D341Med (cell line): Measurements from ENCODE around the gene C2orf92.
A peak's percentile ranks its signal among the peaks of the same experiment; 100 is the strongest.
"Not testable (repeated sequence)": the region's sequence is repeated elsewhere in the genome, so short reads cannot be mapped to it uniquely, and the experiment has no call there.

Source experiments
- DNase-seq: peaks from one replicate; pipeline ENCODE4 v3.0.0; 2012; ENCODE audit warnings: low spot score

Gene C2orf92

DNA sequence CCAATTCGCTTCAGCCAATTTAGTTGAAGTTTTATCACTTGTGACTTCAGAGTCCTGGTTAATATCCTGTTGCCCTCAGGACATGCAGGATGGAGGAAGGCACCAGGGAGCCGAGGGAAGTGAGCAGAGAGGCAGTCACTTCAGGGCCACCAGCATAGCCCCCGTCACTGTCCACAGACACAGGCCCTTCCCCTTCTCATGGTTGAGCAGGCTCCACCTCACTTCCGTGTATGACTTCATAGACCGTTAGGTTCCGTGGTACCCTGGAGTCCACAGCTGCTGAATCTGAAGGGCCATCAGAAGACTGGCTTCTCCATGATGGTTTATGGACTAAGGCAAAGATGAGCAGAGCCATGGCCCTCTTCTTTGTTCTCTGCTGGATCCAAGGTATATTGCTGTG lies at the start of gene C2orf92:
Gene C2orf92 (plus strand): TSS at position 266 of the 400 bp plus-strand sequence. CDS start 76 bp downstream, at position 342.
- no peak for DNase-seq

DNA sequence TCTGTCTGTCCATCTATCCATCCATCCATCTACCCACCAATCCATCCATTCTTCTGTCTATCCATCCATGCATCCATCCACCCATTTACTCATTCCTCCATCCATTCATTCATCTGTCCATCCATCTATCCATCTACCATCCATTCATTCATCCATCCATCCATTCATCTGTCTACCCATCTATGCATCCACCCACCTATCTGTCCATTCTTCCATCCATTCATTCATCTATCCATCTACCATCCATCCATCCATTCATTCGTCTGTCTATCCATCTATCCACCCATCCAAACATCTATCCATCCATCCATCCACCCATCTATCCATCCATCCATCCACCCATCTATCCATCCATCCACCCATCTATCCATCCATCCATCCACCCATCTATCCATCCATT lies 49.0 kb upstream of the C2orf92 start:
- not testable (repeated sequence) for DNase-seq

DNA sequence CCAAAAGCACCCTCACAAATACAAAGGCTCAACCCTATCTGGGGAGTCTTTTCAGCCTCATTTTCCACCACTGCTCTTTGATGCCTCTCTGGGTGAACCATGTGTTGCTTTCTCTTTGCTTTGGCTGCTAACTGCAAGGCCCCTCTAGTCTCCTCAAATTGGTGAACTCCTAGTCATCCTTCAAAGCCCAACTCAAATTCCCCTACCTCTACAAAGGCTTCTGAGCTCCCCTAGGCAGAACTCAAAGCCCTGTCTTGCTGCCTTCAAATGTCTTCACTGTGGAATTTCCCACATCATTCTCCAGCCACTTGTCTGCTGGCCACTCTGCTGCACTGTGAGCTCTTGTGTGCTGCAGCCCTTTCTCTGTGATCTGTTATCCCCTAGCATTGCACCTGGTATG lies 46.5 kb upstream of the C2orf92 start:
- DNase-seq: not testable (repeated sequence)

DNA sequence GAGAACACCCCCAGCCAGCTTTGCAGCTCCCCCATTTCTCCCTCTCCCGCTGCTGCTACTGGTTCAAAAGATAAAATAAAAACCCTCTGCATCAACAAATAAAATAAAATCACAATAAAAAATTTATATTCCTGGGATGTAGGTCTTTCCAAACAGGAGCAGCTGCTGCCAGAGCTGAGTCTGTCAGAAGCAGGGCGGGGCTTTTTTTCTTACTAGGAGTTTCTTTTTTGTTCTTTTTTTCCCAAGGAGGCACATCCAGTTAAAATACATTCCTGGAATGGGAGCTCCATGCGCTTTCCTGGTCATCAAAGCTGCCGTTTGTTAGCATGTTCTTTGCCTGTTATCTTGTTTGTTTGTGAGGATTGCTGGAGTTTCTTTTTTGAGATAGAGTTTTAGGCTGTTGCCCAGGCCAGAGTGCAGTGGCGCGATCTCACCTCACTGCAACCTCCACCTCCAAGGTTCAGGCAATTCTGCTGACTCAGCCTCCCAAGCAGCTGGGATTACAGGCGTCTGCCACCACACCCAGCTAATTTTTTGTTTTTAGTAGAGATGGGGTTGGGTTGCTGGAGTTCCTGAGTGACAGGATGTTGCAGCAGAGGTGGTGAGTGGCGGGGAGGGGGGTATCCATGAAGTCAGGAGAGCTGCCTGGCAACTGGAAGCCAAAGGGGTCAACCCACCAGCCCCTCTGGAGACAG lies 44.0 kb upstream of the C2orf92 start:
- DNase-seq: not testable (repeated sequence)

DNA sequence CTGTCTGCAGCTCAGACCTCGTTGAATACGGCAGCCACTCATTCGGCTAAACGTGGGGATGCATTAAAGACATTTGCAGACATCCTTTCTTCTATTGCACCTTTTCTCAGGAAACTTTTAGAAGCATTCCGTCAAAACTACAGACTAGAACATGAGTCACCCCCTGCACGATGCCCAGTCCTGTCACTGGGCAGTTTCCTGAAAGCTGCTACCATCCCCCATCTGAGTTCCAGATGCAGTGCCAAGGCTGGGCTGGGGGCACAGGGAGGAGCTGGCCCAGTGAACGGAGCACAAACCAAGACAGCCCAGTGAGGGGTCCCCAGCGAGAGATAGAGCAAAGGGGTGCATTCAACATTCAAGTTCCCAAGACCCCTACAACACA lies 43.5 kb upstream of the C2orf92 start:
- not testable (repeated sequence) for DNase-seq

DNA sequence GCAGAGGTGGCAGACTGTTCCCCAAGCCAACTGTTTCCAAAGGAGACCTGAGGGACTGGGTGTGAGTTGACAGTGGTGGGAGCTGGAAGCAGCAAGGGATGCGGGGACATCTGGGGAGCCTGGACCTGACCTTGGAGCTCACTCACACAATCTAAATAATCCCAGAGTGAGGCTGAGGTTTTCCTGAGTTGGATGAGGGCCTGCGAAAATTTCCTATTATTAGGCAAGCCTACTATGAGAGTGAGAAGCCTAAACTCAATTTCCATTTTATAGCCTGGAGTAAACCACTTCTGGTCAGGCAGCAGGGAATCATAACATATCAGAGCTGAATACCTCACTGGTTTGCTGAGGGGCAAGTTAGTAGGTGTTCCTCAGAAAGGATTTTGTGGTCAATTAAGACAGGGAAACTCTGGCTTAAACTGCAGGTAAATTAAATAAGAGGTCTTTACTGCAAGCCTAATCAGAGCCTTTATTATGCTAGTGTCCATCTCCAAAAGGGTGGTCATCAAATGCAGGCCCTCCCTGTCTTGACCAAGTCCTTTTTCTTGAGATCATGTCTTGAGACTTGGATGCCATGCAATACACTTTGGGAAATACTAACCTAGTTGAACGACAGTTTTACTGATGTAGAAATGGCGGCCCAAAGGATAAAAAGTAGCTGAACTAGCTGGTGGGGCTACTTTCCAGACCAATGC lies 25.3 kb upstream of the C2orf92 start:
- no peak for DNase-seq

DNA sequence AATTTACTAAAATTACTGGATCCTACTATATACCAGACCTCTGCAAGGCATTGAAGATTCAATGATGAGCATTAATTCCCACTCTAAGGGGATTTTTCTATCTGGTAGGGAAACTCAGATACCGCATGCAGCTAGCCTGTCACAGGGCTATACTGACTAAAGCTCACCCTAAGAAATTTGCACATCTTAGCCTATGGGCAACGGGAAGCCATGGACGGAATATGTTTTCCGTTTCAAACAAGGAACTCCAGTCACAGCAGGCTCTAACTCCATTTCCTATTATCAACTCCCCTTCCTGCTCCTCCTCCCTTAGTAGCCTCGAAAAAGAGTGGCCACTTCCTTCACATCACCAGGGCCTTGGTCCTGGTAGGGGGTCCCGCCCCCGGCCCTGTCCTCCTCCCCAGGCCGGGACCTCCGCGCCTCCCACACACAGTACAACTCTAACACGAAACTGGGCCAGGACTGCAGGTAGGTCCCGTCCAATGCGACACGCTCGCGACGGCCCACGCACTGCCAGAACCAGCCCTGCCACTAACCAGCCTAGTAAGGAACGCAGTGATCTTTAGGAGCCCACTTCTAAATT lies 24.3 kb upstream of the C2orf92 start:
- DNase-seq: no peak

DNA sequence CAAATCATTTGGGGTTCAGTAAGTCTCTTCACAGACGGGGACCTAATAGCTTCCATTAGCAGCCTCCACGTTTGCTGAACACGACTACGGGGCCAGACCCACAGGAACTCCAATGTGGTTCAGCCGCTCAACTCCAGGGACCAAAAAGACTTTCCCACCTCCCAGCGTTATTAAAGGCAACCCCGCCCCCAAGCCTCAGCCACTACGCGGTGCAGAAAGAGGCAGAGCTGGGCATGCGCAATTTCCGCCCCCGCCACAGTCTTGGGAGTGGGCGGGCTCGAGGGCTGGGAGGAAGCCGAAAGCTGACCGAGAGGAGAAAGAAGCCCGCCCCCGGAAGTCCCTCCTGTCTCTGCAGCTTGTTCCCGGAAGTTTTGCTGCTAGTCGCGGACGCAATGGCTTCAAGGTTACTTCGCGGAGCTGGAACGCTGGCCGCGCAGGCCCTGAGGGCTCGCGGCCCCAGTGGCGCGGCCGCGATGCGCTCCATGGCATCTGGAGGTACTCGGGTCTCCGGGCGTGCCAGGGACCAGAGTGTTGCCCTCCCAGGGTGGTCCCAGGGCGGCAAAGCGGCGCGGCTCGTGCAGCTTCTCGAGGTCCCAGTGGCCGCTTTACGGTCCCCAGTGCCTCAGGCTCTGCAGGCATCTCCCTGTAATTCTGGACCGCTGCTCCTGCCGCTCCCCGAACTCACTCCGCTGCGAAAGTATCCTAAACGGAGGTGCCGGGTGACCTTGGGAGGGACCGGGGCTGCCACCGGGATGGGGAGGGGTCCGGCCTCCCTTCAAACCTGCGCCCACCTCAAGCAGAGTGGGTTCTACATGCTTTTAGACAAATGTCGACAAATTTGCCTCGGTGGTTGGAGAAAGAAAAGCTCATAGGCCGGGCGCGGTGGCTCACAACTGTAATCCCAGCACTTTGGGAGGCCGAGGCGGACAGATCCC lies 23.6 kb upstream of the C2orf92 start, which contains the start of gene COX5B:
Gene COX5B (plus strand): TSS at position 368 of the 935 bp plus-strand sequence. CDS start 25 bp downstream, at position 393.
- peak; percentile 96 for DNase-seq

DNA sequence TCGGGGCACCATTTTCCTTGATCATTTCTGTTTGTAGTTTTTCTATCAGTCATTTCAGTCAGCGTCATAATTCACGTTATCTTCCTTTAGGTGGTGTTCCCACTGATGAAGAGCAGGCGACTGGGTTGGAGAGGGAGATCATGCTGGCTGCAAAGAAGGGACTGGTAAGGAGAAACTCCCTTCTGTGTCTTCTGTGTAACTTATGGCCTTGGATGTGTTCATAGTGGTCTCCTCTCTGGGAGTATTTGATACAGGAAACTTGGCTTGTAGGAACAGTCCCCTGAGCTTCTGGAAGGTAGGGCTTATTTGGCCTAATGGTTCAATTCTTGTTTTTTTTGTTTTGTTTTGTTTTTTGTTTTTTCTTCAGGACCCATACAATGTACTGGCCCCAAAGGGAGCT lies 22.5 kb upstream of the C2orf92 start:
- DNase-seq: no peak

DNA sequence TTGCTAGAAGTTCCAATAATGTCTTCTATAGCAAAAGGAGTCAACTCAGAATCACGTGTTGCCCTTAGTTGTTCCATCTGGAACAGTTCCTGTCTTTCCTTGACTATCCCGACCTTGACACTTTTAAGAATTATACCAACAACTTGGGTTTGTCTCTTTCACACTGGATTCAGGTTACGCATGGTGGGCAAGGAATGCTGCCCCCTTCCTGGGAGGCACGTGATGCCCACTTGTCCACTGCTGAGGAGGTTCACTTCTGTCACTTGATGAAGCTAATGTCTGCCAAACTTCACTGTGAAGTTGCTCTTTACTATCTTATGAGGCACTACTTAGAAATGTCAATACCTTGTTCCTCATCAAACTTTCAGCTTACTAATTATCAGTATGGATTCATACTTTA lies 18.4 kb upstream of the C2orf92 start:
- DNase-seq: no peak

DNA sequence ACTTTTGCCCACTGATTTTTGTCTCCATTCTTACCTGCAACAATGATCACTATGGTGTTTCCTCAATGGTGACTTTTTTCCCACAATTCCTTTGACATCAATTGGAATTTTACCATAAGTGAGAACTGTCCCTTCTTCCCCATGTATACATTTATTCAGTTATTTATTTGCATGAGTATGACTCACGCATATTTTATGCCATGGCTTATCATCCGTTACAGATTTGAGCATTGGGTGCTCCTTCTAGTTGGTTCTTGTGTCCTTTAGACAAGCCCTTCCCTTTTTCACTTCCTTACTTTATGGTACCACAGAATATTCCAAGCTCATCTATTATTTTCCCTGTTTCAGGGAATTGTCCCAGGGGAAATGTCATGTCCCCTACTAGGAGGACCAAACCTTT lies 16.0 kb upstream of the C2orf92 start:
- DNase-seq: no peak

DNA sequence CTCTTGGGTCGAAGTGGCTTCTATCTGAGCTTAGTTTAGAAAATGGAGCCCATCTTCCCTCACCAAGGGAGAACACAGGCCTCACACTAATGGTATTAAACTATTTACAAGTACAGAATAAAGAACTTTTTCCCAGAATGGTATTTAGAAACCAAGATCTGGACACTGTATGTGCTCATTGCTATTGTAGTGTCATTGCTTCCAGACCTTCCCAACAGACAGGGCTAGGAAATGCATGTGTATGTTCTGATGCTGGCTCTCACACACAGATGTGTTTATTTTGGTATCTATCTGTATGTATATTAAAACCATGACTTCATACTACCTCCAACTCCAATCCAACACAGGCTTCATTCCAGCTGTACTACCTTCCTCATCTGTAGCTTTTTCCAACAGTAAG lies 15.6 kb upstream of the C2orf92 start:
- no peak for DNase-seq

DNA sequence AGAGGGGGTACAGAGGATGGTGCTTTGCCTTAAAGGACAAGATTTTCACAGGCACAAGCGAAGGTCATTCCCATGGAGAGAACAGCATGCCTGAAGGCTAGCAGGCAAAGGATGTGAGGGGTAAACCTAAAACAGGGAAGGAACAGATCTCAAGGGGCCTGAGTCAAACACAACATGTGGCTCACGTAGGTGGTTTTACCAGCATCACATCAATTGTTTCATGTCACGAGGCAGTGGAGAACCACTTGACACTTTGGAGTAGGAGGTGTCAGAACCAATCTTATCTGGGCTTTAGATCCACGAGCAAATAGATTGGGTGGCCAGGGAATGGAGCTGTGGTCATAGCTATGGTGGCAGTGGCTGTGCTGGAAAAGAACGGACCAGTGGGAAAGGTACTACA lies 15.2 kb upstream of the C2orf92 start:
- no peak for DNase-seq

DNA sequence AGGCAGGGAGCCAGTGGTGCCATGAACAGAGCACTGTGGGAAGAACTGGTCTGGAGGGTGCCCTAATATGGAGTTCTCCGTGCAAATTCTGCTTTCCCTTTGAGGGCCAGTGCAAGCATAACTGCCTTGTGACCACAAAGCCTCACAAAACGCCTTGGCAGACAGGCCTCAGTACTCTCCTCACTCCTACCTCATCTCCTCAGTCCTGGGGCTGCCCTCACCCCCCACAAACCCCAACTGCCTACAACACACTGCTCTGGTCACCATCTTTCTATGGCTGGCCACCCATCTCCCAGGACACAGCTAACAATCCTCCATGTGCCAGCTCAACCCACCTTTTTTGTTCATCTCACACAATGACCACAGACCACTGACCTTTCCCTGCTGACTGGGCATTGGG lies 14.7 kb upstream of the C2orf92 start:
- no peak for DNase-seq

DNA sequence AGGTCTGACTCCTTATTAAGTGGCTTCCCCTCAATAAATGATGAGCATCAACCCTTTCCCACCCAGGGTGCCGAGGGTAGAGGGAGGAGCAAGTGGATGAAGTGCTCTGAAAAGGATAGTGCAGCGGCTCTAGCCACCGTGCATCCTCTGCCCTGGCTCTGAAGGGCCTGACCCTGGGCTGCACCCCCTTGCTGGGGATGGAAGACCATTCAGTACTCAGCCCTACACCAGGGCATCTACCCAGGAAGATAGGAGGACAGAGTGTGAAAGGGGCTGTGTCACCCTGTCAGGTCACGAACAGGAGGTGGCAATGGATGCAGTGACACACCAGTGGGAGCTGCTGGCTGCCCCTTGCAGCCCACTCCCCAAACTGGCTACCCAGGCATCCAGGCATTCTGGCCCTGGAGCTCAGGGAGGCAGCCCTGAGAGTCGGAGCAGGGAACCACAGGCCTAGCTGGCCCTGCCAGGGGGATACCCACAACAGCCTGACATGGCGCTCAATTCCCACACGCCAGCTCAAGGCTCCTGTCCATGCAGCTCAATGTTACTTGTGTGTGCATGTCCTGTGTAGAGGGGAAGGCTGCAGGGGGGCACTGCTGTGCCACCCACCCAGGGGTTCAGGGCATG lies 13.3 kb upstream of the C2orf92 start:
- no peak for DNase-seq

DNA sequence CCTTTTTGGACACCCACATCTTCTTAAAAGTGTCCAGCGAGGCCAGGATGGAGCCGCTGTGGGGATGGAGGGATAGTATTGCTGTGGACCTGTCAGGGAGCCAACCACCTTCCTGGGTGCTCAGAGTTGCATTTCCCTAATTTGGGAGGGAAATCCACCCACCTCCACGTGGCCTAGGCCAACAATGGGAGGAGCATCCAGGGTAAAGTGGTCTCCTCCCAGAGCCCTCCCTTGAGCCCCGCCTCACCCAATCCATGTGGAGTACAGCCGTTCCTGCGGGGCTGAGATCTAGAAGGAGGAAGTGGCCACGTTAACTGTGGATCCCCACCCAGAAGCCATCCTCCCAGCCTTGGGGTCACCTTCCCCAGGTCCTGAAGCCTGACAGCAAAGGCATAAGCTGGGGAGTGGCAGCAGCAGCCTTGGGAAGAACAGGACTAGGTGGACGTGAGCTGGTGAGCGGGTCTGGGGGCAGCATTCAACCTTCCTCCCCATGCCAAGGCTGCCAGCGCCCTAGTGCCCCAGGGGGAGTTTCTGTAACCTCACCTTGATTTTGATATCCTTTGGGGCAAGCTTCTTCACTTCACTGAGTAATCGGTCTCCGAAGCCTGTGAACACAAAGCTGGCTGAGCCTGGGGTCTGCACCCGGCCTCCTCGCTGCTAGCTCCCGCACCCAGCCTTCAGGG lies 12.5 kb upstream of the C2orf92 start:
- no peak for DNase-seq

DNA sequence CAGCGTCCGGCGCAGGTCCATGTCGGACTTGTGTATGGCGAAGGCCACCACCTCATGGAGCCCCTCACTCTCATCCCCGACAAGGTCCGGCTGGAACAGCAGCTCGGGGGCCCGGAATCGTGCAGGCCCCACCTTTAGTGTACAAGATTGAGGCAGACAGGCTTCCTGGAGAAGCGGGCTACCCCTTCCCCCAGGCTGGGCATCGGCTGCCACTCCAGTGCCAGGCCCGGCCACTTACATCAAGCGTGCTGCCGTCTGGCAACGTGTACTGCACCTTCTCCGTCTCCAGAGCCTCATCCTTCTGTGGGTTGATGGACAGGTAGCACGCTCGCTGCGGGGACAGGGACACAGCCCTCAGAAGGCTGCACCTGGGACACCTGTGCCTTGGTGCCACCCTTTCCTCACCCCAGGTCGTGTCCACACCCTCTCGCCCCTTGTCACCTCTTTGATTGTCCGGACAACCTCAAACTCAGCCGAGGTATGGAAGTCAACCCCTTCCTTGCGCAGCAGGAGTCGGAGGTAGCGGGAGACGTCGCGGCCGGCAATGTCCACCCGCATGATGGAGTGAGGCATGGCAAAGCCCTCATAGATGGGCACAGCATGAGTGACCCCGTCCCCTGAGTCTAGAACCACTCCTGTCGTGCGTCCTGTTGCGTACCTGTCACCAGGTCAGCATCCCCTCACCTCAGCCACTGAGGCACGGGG lies 11.4 kb upstream of the C2orf92 start:
- no peak for DNase-seq

DNA sequence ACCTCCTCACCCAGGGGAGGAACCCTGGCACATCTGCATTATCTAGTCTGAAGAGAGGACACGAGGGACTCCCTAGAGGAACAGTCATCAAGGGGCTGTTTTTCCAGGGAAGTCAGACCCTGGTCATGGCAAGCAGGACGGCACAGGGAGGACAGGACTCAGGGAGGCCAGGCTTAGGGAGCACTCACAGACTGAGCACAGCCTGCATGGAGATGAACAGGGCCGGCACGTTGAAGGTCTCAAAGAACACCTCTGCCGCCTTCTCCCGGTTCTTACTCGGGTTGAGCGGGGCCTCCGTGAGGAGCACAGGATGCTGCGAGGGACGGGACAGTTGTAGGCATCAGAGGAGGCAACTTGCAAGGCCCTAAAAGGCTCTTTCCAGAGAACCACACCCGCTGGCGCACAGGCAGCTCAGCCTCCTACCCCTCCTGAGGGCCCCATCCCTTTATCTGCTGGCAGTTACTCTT lies 10.8 kb upstream of the C2orf92 start:
- DNase-seq: no peak

DNA sequence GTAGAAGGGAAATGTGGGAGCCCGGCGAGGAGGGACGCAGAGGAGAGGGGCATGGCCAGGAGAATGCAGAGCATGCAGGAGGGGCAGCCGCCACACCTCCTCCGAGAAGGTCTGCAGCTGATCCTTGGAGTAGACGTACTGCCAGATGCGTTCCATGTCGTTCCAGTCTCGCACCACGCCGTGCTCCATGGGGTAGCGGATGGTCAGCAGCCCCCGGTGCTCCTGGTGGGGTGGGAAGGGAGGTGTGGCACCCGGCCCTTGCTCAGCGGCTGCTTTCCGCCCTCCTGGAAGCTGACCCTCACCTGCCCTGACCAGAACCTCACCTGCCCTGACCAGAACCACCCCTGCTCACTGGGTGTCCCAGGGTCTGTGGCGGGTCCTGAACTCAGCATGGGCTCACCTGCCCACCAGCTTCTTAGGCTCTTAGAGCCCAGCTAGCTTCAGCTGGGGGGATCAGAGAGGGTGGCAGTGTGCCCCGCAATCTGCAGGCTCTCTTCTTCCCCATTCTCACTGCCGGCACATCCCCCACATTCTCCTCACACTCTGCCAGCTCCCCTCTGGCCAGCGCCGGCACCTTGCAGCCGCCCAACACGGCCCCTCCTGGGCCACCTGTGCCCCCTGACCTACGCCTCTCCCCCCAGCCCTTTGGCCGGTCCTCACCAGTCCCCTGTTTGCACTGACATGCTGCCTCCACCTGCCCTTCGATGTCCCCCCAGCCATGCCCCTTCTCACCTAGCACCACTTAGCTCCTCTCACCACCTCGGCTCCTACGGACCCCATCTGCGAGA lies 10.1 kb upstream of the C2orf92 start:
- no peak for DNase-seq
